Osteocyte (in vitro differentiated cells): ENCODE results near the gene TPCN1. TPM values are rescaled to one million over a fixed set of nuclear protein-coding genes. Genes with fewer than 3 reads are reported as not detected.
A peak's percentile ranks its signal among the peaks of the same experiment; 100 is the strongest.

Experiments used
- DNase-seq: peaks from one replicate; pipeline ENCODE4 v3.0.0; 2021; ENCODE audit warnings: mixed read lengths; ENCODE audit not compliant: unreplicated experiment; ENCODE audit errors: extremely low spot score
- H3K27ac Mint-ChIP-seq: one replicate; pipeline ENCODE4 v1.8.0; 2021; ENCODE audit warnings: mild to moderate bottlenecking, mixed read lengths; ENCODE audit not compliant: unreplicated experiment
- H3K27me3 Mint-ChIP-seq: one replicate; pipeline ENCODE4 v1.8.0; 2021; ENCODE audit warnings: mixed read lengths; ENCODE audit not compliant: unreplicated experiment
- H3K36me3 Mint-ChIP-seq: one replicate; pipeline ENCODE4 v1.8.0; 2021; ENCODE audit warnings: mixed read lengths; ENCODE audit not compliant: unreplicated experiment
- H3K4me1 Mint-ChIP-seq: one replicate; pipeline ENCODE4 v1.8.0; 2021; ENCODE audit warnings: mixed read lengths; ENCODE audit not compliant: unreplicated experiment
- H3K4me3 Mint-ChIP-seq: one replicate; pipeline ENCODE4 v1.8.0; 2021; ENCODE audit warnings: mild to moderate bottlenecking, moderate library complexity, mixed read lengths; ENCODE audit not compliant: unreplicated experiment
- H3K9me3 Mint-ChIP-seq: one replicate; pipeline ENCODE4 v1.8.0; 2021; ENCODE audit warnings: mixed read lengths; ENCODE audit not compliant: unreplicated experiment
- total RNA-seq: library from RNA; stranded (reverse); gene quantifications from 2 replicates; pipeline ENCODE4 v1.2.1, GENCODE V29; 2021
- TF ChIP-seq, protein P1 (sequence below): fragments of 200-600 bp; sonication (generic); IDR thresholded peaks from 2 replicates; pipeline ENCODE4 v1.5.0; 2021; ENCODE audit warnings: antibody characterized with exemption, mild to moderate bottlenecking, moderate library complexity

Gene TPCN1
- total RNA-seq, 1 donor from 2014 or later, result 80.6 TPM

DNA sequence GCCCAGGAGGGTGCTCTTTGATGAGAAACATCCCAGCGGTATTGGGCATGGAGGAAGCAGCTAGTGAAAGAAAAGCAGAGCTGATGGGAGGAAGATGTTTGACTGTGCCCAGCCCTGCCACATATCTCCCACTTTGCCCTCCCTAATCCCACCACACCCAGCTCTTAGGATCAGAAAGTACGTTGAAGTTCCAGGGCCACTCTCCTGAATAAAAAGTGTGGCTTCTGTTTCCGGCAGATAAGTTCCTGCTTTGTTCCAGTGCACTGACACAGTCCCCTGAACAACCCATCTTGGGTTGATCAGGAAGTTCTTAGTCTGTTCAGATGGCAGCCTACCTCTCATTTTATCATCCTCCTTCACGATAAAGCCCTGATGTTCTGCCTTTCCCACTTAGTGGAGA, 16.5 kb downstream of the TPCN1 start:
- H3K36me3 Mint-ChIP-seq, result peaks cover 23% of the 10 kb centered on the region
- DNase-seq, result no peak
- TF ChIP-seq, protein P1, sequence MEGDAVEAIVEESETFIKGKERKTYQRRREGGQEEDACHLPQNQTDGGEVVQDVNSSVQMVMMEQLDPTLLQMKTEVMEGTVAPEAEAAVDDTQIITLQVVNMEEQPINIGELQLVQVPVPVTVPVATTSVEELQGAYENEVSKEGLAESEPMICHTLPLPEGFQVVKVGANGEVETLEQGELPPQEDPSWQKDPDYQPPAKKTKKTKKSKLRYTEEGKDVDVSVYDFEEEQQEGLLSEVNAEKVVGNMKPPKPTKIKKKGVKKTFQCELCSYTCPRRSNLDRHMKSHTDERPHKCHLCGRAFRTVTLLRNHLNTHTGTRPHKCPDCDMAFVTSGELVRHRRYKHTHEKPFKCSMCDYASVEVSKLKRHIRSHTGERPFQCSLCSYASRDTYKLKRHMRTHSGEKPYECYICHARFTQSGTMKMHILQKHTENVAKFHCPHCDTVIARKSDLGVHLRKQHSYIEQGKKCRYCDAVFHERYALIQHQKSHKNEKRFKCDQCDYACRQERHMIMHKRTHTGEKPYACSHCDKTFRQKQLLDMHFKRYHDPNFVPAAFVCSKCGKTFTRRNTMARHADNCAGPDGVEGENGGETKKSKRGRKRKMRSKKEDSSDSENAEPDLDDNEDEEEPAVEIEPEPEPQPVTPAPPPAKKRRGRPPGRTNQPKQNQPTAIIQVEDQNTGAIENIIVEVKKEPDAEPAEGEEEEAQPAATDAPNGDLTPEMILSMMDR, result no peak
- H3K4me3 Mint-ChIP-seq, result no peak overlapping the region
- no peaks in the 10 kb centered on the region for H3K27me3 Mint-ChIP-seq
- peak overlapping the region; percentile 23 for H3K27ac Mint-ChIP-seq
- H3K4me1 Mint-ChIP-seq, result peaks cover 77% of the 10 kb centered on the region
- H3K9me3 Mint-ChIP-seq, result no peaks in the 10 kb centered on the region

DNA sequence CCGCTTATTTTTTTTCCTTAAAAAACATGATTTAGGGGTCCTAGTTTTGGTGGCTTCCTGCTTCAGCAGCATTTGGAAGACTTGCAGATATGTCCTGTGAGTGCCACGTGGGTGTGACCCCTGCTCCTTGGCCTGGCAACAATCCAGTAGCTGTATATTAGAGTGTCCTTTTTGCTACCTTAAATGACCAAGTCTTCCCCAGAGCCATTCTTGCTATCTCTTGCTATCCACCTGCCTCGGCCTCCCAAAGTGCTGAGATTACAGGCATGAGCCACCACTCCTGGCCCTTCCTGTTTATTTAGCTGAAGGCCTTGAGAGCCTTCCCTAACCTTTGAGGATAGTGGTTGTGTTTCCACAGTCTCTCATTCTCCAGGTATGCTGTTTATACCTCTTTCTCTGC, 17.0 kb downstream of the TPCN1 start:
- Mint-ChIP-seq H3K4me3 (no peak overlapping the region), H3K9me3 (no peaks in the 10 kb centered on the region), H3K27ac (no peak overlapping the region), H3K4me1 (peaks cover 74% of the 10 kb centered on the region), H3K27me3 (no peaks in the 10 kb centered on the region), H3K36me3 (peaks cover 23% of the 10 kb centered on the region)
- DNase-seq, result no peak
- TF ChIP-seq, protein P1, result no peak

DNA sequence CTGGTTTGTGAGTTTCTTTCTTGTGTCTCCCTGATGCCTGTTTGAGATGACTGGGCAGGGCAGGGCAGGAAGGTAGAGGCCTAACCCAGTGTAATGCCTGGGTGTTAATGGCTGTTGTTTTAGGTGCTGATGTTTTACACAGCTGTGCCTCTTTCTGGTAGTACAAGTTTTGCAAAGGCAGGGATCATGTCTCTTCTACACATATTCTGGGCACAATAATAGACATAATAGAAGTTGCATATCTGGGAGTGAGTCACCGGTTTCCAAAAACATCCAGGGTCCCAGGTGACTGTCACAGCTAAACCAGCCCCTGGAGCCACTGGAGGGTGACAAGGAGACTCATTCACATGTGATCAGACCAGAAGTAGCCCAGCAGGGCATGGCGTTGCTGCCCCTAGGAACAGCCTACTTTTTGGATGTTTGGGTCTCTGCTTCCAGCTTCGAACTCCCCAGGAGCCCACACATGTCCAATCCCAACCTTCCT, 18.1 kb downstream of the TPCN1 start:
- TF ChIP-seq, protein P1, result no peak
- no peak for DNase-seq
- peak overlapping the region; percentile 75 for H3K27ac Mint-ChIP-seq
- H3K27me3 Mint-ChIP-seq, result no peaks in the 10 kb centered on the region
- H3K36me3 Mint-ChIP-seq, result peaks cover 18% of the 10 kb centered on the region
- no peaks in the 10 kb centered on the region for H3K9me3 Mint-ChIP-seq
- no peak overlapping the region for H3K4me3 Mint-ChIP-seq
- H3K4me1 Mint-ChIP-seq, result peaks cover 75% of the 10 kb centered on the region

DNA sequence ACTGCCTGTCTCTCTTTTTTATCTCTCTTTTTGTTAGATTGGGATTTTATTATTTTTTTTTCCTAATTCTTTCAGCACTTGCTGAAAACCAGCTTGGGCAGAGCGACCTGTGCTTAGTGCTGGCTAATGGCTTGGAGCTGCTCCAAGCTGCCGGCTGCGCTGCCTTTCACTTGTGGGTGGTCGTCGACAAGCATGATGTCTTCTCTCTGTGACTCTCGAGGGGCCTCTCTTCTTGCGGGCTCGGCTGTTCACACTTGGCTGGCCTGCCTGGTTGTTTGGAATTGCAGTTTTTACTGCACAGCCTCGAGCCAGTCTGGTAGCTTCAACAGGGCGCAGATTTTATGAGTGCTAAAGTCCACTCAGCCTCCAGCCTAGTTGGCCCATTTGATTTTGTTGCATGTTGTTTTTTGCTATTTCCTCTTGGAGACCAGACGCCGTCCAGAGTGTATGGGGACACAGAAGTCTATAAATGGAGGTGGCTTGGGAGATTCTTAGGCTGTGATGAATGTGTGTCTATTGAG, 18.6 kb downstream of the TPCN1 start:
- Mint-ChIP-seq H3K4me3 (no peak overlapping the region), H3K9me3 (no peaks in the 10 kb centered on the region), H3K36me3 (peaks cover 16% of the 10 kb centered on the region), H3K27me3 (no peaks in the 10 kb centered on the region), H3K4me1 (peaks cover 80% of the 10 kb centered on the region), H3K27ac (peak overlapping the region; percentile 75)
- no peak for DNase-seq
- TF ChIP-seq, protein P1, result no peak

DNA sequence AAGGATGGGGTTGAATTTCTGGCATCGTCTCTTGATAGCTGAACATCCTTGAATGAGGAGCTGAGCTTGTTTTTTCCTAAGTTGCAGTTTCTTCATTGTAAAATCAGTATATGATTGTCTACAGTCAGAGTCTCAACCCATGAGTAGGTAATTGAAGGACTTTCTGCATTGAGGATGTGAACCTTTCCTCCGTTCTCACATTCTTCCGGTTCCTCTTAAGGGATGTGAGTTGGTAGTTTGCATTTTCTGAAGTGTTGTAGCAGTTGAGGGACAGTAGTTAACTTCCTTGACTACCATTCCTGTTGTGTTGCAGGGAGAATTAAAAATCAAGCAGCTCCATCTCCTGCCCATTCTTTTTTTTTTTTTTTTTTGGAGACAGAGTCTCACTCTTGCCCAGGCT, 19.1 kb downstream of the TPCN1 start:
- Mint-ChIP-seq H3K9me3 (no peaks in the 10 kb centered on the region), H3K4me3 (no peak overlapping the region), H3K27me3 (no peaks in the 10 kb centered on the region), H3K36me3 (peaks cover 12% of the 10 kb centered on the region), H3K4me1 (peaks cover 79% of the 10 kb centered on the region), H3K27ac (peak overlapping the region; percentile 95)
- no peak for DNase-seq
- TF ChIP-seq, protein P1, result no peak
